ENCODE results near the gene RAX. TPM values are rescaled to one million over a fixed set of nuclear protein-coding genes. Genes with fewer than 3 reads are reported as not detected.

The RAX gene
- total RNA-seq, 1 experiment from 2014 or later = not detected

DNA sequence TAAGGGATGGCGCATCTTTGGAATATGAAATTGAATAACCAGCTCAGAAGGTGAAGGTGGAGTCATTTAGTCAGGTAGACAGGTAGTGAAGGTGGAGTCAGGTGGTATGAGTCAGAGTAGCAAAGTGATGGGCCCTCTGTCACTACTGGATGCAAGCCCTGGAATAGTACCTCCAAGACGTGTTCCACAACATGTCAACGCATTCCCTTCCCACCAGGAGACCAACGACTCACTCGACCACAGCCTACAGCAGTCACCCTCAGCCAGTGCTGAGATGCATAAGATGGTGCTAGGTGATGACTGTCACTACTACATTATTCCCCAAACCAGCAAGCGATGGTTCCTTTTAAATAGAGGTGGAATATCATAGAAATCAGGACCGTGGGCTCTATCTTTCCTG lies 38.4 kb upstream of the RAX start:
- CTCF ChIA-PET = no interaction called here
- Histone ChIP-seq H3K27me3 (ENCODE audit: control insufficient read depth, insufficient read depth, low read length) (peaks cover 3% of the 10 kb centered on the region; the same call in 1 of the 2 replicates), H3K36me3 (ENCODE audit: control insufficient read depth, insufficient read depth, low read length) (no peaks in the 10 kb centered on the region), H3K9me3 (ENCODE audit: control insufficient read depth, insufficient read depth, low read depth, low read length) (no peaks in the 10 kb centered on the region), H3K4me1 (ENCODE audit: control insufficient read depth, insufficient read depth, low read length) (no peaks in the 10 kb centered on the region), H3K4me3 (ENCODE audit: low read depth in 2 of 2, low read length in 2 of 2) (no peak overlapping the region), H3K27ac (ENCODE audit: low read length) (no peak overlapping the region)
- in situ Hi-C loops (cut with HindIII; ENCODE audit: low pct_unique_long_range_greater_than_20kb, low sequenced_read_pairs) = no loop called here
- intact Hi-C loops (cut with micrococcal nuclease; ENCODE audit: unreplicated experiment) = no loop called here
- ATAC-seq (no peak), DNase-seq (ENCODE audit: low read depth, low spot score) (no peak)
- no TSS peak for BruUV-seq (replicated peaks)
- TF ChIP-seq POLR2AphosphoS5 (IDR thresholded peaks at IDR 0.05; ENCODE audit: low read depth, low read length) (no peak), SIN3A (IDR thresholded peaks at IDR 0.05; ENCODE audit: borderline replicate concordance, insufficient read depth, low read depth, low read length) (no peak), TCF7L2 (IDR thresholded peaks at IDR 0.05; ENCODE audit: low read depth, low read length) (no peak)
- TF ChIP-seq, protein P1, sequence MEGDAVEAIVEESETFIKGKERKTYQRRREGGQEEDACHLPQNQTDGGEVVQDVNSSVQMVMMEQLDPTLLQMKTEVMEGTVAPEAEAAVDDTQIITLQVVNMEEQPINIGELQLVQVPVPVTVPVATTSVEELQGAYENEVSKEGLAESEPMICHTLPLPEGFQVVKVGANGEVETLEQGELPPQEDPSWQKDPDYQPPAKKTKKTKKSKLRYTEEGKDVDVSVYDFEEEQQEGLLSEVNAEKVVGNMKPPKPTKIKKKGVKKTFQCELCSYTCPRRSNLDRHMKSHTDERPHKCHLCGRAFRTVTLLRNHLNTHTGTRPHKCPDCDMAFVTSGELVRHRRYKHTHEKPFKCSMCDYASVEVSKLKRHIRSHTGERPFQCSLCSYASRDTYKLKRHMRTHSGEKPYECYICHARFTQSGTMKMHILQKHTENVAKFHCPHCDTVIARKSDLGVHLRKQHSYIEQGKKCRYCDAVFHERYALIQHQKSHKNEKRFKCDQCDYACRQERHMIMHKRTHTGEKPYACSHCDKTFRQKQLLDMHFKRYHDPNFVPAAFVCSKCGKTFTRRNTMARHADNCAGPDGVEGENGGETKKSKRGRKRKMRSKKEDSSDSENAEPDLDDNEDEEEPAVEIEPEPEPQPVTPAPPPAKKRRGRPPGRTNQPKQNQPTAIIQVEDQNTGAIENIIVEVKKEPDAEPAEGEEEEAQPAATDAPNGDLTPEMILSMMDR (IDR thresholded peaks at IDR 0.05) = no peak
- TF ChIP-seq, protein P2, sequence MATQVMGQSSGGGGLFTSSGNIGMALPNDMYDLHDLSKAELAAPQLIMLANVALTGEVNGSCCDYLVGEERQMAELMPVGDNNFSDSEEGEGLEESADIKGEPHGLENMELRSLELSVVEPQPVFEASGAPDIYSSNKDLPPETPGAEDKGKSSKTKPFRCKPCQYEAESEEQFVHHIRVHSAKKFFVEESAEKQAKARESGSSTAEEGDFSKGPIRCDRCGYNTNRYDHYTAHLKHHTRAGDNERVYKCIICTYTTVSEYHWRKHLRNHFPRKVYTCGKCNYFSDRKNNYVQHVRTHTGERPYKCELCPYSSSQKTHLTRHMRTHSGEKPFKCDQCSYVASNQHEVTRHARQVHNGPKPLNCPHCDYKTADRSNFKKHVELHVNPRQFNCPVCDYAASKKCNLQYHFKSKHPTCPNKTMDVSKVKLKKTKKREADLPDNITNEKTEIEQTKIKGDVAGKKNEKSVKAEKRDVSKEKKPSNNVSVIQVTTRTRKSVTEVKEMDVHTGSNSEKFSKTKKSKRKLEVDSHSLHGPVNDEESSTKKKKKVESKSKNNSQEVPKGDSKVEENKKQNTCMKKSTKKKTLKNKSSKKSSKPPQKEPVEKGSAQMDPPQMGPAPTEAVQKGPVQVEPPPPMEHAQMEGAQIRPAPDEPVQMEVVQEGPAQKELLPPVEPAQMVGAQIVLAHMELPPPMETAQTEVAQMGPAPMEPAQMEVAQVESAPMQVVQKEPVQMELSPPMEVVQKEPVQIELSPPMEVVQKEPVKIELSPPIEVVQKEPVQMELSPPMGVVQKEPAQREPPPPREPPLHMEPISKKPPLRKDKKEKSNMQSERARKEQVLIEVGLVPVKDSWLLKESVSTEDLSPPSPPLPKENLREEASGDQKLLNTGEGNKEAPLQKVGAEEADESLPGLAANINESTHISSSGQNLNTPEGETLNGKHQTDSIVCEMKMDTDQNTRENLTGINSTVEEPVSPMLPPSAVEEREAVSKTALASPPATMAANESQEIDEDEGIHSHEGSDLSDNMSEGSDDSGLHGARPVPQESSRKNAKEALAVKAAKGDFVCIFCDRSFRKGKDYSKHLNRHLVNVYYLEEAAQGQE (IDR thresholded peaks at IDR 0.05; ENCODE audit: insufficient read depth in 1 of 2, low read depth in 2 of 2, low read length in 1 of 2) = no peak
- POLR2A ChIA-PET = no interaction called here

DNA sequence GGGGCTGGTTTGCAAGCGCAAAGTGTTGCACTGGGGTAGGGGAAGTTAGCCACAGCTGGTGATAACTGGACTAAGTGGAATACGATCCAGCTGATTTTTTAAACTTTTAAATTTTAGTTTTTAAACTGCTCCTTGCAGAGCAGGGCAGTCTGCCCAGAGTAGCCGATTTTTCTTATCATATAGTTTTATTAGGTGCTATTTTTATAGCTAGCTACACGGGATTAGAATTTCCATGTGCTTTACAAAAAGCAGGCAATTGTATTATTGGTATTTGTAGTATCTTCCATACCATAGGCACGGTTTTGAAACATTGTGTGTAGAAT lies 35.6 kb upstream of the RAX start:
- ChIA-PET CTCF (interaction anchor here (0.7 to 2.0 kb wide), 3 partner anchors 56 to 94 kb away, joined by 4 to 44 read pairs (median 14); no protein-coding TSS in a partner anchor), POLR2A (no interaction called here)
- peaks cover 2% of the 10 kb centered on the region; the same call in 1 of the 2 replicates for H3K27me3 ChIP-seq (ENCODE audit: control insufficient read depth, insufficient read depth, low read length)
- peak overlapping the region; percentile 12 to 35; a peak in 3 of 4 replicates for H3K4me3 ChIP-seq (ENCODE audit: low read depth in 2 of 2, low read length in 2 of 2)
- TF ChIP-seq POLR2AphosphoS5 (IDR thresholded peaks at IDR 0.05; ENCODE audit: low read depth, low read length) = no peak
- TF ChIP-seq, protein P1 (IDR thresholded peaks at IDR 0.05) = no peak
- H3K36me3 ChIP-seq (ENCODE audit: control insufficient read depth, insufficient read depth, low read length) = no peaks in the 10 kb centered on the region
- H3K27ac ChIP-seq (ENCODE audit: low read length) = no peak overlapping the region
- no peaks in the 10 kb centered on the region for H3K4me1 ChIP-seq (ENCODE audit: control insufficient read depth, insufficient read depth, low read length)
- intact Hi-C loops (cut with micrococcal nuclease; ENCODE audit: unreplicated experiment) = loop anchor here (5.0 kb wide), 2 partner anchors 62 to 93 kb away; no protein-coding TSS in a partner anchor
- H3K9me3 ChIP-seq (ENCODE audit: control insufficient read depth, insufficient read depth, low read depth, low read length) = no peaks in the 10 kb centered on the region
- in situ Hi-C loops (cut with HindIII; ENCODE audit: low pct_unique_long_range_greater_than_20kb, low sequenced_read_pairs) = no loop called here
- BruUV-seq (replicated peaks) = no TSS peak
- DNase-seq (ENCODE audit: low read depth, low spot score) (no peak), ATAC-seq (no peak; the same call in 1 of the 2 replicates)
